Upper lobe of right lung (tissue), 1 donor: Measurements from ENCODE around the gene KIN. TPM values are rescaled to one million over a fixed set of nuclear protein-coding genes. Genes with fewer than 3 reads are reported as not detected.
A peak's percentile ranks its signal among the peaks of the same experiment; 100 is the strongest.

Experiments used
- ATAC-seq: fragments of 200-7000 bp; cut with Tn5 transposase; one replicate; pipeline ENCODE4 v1.9.1; 2020; ENCODE audit warnings: mild to moderate bottlenecking, moderate library complexity
- DNase-seq: peaks from one replicate; pipeline ENCODE4 v3.0.0-alpha.2; 2020
- H3K27ac ChIP-seq: fragments of 200-600 bp; one replicate; pipeline ENCODE4 v1.8.0; 2022
- H3K27me3 ChIP-seq: fragments of 200-600 bp; one replicate; pipeline ENCODE4 v1.8.0; 2022; ENCODE audit warnings: mild to moderate bottlenecking
- H3K36me3 ChIP-seq: fragments of 200-600 bp; one replicate; pipeline ENCODE4 v1.8.0; 2022
- H3K4me1 ChIP-seq: fragments of 200-600 bp; one replicate; pipeline ENCODE4 v1.8.0; 2022
- H3K4me3 ChIP-seq: fragments of 200-600 bp; one replicate; pipeline ENCODE4 v1.8.0; 2022; ENCODE audit warnings: mild to moderate bottlenecking
- H3K9me3 ChIP-seq: fragments of 200-600 bp; one replicate; pipeline ENCODE4 v1.8.0; 2022
- intact Hi-C: fragments of 100-400 bp; cut with DNase I; formaldehyde crosslinking; loops from one replicate; pipeline ENCODE4 v1.11.0; 2022
- total RNA-seq: library from RNA; stranded (reverse); fragmentation: NEBNext Ultra II Directional; extraction: Animal tissue kit (Norgen Biotek cat#: 25700); gene quantifications from one replicate; pipeline ENCODE4 v1.2.1, GENCODE V29; 2021
- TF ChIP-seq, protein P1 (sequence below): fragments of 200-600 bp; IDR thresholded peaks from one replicate; pipeline ENCODE4 v1.8.0; 2022; ENCODE audit warnings: antibody characterized with exemption
- donor health status: DM: no; HTN: yes; CAD: no; lungs with severe emphysema.

Gene KIN
- total RNA-seq, 1 donor from 2014 or later, result 11.9 TPM

DNA sequence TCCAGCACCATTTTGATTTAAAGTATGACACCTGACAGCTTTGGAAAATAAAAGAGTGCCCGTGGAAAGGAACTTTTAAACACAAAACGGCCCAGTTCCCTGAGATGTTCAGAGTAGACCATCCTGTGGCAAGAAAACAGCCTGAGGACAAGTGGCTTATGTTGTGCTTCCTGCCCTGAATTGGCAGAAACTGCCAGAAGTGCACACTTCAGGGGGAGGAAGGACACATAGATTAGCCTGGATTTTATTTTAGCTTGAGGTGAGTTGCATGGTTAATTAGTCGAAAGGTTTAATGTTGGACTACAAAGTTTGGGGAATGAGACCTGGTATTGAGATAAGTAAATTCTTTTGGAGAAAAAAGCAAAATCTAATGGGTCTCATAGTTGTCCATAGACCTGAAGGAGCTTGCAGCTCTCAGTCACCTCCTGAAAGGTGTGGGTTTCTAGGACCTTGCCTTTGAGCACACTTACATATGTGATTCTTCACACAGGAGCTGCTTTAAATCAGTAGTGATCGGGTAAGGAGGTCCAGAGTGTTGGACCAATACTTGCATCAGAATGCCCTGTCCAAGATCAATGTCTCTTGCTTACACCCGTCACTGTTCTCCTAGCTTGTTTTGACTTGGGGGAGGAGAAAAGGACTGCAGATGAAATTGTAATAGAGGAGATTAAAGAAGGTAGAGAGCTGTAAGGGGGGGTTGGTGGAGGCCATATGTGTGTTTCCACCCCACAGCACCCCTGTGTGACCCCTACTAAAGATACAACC, 79.8 kb downstream of the KIN start:
- no peak overlapping the region for H3K27ac ChIP-seq
- H3K4me3 ChIP-seq, result no peak overlapping the region
- ATAC-seq (no peak), DNase-seq (no peak)
- H3K36me3 ChIP-seq, result no peaks in the 10 kb centered on the region
- peaks cover 3% of the 10 kb centered on the region for H3K27me3 ChIP-seq
- H3K4me1 ChIP-seq, result no peaks in the 10 kb centered on the region
- TF ChIP-seq, protein P1, sequence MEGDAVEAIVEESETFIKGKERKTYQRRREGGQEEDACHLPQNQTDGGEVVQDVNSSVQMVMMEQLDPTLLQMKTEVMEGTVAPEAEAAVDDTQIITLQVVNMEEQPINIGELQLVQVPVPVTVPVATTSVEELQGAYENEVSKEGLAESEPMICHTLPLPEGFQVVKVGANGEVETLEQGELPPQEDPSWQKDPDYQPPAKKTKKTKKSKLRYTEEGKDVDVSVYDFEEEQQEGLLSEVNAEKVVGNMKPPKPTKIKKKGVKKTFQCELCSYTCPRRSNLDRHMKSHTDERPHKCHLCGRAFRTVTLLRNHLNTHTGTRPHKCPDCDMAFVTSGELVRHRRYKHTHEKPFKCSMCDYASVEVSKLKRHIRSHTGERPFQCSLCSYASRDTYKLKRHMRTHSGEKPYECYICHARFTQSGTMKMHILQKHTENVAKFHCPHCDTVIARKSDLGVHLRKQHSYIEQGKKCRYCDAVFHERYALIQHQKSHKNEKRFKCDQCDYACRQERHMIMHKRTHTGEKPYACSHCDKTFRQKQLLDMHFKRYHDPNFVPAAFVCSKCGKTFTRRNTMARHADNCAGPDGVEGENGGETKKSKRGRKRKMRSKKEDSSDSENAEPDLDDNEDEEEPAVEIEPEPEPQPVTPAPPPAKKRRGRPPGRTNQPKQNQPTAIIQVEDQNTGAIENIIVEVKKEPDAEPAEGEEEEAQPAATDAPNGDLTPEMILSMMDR, result no peak
- no peaks in the 10 kb centered on the region for H3K9me3 ChIP-seq
- intact Hi-C loops, result no loop called here

DNA sequence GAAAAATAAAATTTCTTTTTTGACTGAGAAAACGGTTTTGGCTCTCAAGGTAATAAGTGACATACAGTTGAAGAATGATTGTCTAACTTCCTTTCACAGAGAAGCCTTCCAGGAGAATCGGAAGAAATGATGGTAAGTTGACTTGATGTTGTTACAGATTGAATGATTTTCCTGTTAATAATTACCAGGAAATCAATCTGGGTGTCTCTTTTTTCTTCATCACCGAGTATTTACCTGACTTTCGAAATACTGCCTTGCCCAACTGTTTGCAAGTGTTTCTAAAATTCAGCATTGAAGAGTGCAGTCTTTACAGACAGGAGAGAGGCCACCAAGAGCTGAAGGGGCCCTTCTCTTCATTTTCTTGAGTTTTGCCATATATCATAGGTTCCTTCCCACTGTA, 80.7 kb downstream of the KIN start:
- H3K9me3 ChIP-seq, result no peaks in the 10 kb centered on the region
- DNase-seq (no peak), ATAC-seq (peak; percentile 26)
- no peaks in the 10 kb centered on the region for H3K36me3 ChIP-seq
- H3K4me1 ChIP-seq, result no peaks in the 10 kb centered on the region
- H3K27ac ChIP-seq, result no peak overlapping the region
- intact Hi-C loops, result no loop called here
- H3K27me3 ChIP-seq, result peaks cover 3% of the 10 kb centered on the region
- no peak overlapping the region for H3K4me3 ChIP-seq
- TF ChIP-seq, protein P1, result no peak

DNA sequence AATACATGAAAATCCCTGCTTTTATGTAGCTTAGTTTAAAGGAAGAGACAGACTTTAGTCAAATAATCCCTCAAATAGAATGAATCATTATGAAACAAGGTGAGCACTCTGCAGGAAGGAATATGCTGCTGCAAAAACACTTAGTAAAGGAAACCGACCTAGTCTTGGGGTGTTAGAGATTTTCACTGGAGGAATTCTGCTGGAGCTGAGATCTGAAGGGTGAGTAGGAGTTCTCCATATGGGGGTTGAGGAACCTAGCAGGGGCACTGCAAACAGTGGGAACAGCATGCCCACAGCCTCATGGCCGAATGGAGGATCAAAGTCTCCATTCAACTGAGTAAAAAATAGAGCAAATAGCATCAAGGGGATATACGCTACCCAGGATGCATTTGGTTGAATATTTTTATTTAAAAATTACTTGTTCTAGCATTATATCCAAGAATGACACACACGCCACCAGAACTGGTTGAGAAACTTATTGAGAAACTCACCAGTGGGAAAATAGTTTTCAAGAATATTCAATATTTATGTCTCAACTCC, 81.2 kb downstream of the KIN start:
- no peak for DNase-seq
- Histone ChIP-seq H3K27ac (no peak overlapping the region), H3K36me3 (no peaks in the 10 kb centered on the region), H3K4me3 (no peak overlapping the region), H3K9me3 (no peaks in the 10 kb centered on the region), H3K4me1 (no peaks in the 10 kb centered on the region), H3K27me3 (peaks cover 3% of the 10 kb centered on the region)
- TF ChIP-seq, protein P1, result no peak
- intact Hi-C loops, result no loop called here
- ATAC-seq, result no peak

DNA sequence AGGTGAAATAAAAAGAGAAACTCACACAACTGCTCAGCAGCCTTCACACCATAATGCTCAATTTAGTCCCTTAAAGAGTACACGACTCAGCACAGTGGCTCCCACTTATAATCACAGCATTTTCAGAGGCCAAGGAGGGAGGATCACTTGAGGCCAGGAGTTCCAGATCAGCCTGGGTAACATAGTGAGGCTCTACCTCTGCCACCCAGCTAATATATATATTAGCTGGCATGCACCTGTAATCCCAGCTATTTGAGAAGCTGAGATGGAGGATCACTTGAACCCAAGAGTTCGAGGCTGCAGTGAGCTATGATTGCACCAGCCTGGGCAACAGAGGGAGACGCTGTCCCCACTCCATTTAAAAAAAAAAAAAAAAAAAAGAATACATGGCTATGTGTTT, 82.5 kb downstream of the KIN start:
- Histone ChIP-seq H3K4me1 (no peaks in the 10 kb centered on the region), H3K9me3 (no peaks in the 10 kb centered on the region), H3K4me3 (no peak overlapping the region), H3K27me3 (peaks cover 3% of the 10 kb centered on the region), H3K36me3 (no peaks in the 10 kb centered on the region), H3K27ac (no peak overlapping the region)
- intact Hi-C loops, result no loop called here
- TF ChIP-seq, protein P1, result no peak
- ATAC-seq (no peak), DNase-seq (no peak)

DNA sequence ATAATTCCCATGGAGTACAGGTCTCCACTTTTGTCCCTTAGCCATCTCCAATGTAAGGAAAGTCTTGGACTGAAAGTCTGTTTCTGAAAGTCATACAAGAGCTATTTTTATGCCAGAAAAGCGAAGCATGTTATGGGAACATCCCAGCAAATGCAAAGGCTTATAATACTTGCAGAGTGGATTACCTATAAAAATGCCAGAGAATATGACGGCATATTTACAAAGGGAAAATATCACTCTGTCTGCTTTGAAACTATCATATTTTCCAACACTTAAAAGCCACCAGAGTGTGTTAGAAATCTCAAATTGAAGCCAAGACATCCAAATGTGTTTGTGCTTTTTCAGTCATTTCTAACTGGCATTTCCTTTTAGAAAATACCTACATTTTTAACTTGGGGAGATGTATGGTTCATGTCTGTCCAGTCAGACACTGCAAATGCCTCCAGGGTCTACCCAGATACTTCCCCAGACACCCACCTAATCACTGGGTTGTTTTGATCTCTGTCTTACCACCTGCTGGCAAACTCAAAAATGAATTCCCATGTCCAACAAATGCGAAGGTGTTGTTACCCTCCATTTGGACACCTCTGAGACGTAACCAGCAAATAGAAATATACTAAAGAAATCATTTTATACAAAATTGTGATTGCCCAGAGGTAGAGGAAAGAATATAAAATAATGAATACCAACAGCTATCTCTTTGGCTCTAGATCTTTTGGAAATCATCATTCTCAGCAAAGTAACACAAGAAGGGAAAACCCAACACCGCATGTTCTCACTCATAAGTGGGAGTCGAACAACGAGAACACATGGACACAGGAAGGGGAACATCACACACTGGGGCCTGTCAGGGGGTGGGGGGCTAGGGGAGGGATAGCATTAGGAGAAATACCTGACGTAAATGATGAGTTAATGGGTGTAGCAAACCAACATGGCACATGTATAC, 83.4 kb downstream of the KIN start:
- TF ChIP-seq, protein P1, result no peak
- Histone ChIP-seq H3K36me3 (no peaks in the 10 kb centered on the region), H3K27ac (no peak overlapping the region), H3K27me3 (peaks cover 3% of the 10 kb centered on the region), H3K4me1 (no peaks in the 10 kb centered on the region), H3K4me3 (no peak overlapping the region), H3K9me3 (no peaks in the 10 kb centered on the region)
- intact Hi-C loops, result no loop called here
- ATAC-seq (no peak), DNase-seq (no peak)
